GM12874 (cell line): ENCODE data around the gene SLC10A3.

Experiments used
- TF ChIP-seq, protein P1 (sequence below): IDR thresholded peaks from 2 replicates; pipeline ENCODE4 v1.5.1; 2011; ENCODE audit warnings: low read depth, mild to moderate bottlenecking, control low read depth, low read length, moderate library complexity; ENCODE audit not compliant: insufficient read depth

SLC10A3 gene

DNA sequence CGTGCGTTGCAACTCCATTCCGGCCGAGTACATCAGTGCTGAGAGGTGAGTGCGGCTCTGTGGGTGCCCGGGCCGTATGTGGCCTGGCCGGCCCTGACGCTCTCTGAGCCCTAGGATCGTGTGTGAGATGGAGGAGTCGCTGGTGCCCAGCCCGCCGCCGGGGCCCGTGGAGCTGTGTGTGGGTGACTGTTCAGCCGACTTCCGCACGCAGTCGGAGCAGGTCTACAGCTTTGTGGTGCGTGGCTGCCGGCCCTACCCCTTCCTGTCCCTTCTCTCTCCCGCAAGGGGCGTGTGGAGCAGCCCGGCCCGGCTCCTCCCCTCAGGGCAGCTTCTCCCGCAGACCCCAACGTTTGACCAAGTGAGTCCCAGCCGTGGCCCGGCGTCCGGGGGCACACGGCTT, 24.4 kb downstream of the SLC10A3 start:
- TF ChIP-seq, protein P1, sequence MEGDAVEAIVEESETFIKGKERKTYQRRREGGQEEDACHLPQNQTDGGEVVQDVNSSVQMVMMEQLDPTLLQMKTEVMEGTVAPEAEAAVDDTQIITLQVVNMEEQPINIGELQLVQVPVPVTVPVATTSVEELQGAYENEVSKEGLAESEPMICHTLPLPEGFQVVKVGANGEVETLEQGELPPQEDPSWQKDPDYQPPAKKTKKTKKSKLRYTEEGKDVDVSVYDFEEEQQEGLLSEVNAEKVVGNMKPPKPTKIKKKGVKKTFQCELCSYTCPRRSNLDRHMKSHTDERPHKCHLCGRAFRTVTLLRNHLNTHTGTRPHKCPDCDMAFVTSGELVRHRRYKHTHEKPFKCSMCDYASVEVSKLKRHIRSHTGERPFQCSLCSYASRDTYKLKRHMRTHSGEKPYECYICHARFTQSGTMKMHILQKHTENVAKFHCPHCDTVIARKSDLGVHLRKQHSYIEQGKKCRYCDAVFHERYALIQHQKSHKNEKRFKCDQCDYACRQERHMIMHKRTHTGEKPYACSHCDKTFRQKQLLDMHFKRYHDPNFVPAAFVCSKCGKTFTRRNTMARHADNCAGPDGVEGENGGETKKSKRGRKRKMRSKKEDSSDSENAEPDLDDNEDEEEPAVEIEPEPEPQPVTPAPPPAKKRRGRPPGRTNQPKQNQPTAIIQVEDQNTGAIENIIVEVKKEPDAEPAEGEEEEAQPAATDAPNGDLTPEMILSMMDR = no peak

DNA sequence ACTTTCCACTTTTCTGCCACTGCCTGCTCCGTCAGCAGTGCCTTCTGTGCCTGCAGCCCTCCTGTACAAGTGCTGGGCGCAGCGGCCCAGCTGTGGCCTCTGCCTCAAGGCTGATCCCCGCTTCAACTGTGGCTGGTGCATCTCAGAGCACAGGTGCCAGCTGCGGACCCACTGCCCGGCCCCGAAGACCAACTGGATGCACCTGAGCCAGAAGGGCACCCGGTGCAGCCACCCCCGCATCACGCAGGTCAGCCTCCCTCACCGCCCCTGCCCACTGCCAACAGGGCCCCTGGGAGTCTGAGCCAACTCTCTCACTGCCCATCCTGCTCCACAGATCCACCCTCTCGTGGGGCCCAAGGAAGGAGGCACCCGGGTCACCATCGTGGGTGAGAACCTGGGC, 24.8 kb downstream of the SLC10A3 start:
- TF ChIP-seq, protein P1 = no peak

DNA sequence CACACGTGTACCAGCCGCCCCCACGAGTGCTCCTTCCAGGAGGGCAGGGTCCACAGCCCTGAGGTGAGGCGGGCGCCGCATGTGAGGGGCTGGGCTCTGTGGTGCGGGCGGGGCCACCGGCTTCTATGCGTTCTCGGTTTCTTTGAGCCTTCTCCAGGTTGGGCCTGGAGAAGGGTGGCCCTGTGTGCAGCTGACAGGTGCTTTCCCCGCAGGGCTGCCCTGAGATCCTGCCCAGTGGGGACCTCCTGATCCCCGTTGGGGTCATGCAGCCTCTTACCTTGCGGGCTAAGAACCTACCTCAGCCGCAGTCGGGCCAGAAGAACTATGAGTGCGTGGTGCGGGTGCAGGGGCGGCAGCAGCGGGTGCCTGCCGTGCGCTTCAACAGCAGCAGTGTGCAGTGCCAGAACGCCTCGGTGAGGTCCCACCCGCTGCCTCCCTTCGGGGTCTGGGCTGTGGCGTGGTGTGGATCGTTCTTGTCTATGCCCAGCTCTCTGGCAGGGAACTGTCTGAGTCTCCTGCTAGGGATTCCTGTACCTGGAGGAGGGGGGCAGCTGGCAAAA, 25.5 kb downstream of the SLC10A3 start:
- TF ChIP-seq, protein P1 = no peak

DNA sequence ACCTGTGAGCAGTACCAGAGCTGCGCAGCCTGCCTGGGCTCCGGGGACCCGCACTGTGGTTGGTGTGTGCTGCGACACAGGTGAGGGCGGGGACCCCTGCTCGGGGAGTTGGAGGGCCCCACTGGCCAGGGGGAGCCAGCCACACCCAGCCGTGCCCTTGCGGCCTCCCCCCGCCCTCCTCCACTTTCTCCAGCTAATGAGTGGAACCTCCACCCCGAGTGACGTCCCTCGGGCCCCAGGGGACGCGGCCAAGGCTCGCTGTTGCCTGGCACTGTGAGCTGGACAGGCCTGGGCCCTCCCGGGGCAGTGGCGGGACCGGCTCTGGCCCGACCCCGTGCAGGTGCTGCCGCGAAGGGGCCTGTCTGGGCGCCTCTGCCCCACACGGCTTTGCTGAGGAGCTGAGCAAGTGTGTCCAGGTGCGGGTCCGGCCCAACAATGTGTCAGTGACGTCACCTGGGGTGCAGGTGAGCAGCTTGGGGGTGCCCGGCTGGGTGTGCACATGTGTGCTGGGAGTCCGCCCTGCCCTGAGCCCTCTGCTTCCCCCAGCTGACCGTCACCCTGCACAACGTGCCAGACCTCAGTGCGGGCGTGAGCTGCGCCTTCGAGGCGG, 26.7 kb downstream of the SLC10A3 start:
- TF ChIP-seq, protein P1 = no peak

DNA sequence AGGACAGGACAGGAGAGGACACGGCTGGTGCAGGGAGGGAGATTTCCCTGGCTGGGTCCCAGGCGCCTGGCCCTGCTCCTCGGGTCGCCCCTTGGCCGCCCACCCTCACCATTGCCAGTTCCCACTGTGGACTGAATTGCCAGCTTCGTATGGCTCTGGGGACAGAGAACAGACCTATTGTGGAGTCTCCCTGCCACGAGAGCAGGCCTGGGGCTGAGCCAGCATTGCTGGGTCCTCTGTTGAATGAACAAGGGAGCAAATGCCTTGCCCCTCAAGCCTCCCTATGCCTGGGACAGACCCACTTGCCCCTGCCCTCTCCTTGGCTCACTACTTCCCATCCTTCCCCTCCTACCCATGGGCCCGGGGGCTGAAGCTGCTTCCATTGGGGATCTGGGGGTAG, 28.0 kb downstream of the SLC10A3 start:
- TF ChIP-seq, protein P1 = no peak

DNA sequence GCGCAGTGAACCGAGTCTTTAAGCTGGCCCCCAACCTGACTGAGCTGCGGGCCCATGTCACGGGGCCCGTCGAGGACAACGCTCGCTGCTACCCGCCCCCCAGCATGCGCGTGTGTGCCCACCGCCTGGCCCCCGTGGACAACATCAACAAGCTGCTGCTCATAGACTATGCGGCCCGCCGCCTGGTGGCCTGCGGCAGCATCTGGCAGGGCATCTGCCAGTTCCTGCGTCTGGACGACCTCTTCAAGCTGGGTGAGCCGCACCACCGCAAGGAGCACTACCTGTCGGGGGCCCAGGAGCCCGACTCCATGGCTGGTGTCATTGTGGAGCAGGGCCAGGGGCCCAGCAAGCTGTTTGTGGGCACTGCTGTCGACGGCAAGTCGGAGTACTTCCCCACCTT, 30.1 kb downstream of the SLC10A3 start:
- TF ChIP-seq, protein P1 = no peak

DNA sequence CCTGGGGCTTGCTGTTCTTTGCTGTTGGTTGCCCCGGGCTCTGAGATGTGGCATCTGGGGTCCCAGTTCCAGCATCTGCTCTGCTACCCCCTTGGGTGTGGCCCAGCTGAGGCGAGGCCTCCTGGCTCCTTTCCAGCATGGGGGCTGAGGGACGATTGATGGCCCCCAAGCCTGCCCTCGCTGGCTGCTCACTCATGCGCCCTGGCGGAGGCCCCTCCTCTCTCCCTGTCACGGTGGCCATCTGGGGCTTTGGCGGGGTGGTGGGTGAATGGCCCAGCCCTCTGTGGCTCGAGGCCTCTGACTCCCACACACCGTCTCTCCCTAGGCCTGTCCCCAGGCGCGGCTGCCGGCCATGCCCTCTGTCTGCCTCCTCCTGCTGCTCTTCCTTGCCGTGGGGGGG, 30.6 kb downstream of the SLC10A3 start:
- TF ChIP-seq, protein P1 = no peak
